HCT116 (cell line): ENCODE data around the gene NPW. TPM values are rescaled to one million over a fixed set of nuclear protein-coding genes. Genes with fewer than 3 reads are reported as not detected.
A peak's percentile ranks its signal among the peaks of the same experiment; 100 is the strongest.

Source experiments
- ATAC-seq: fragments of 200-7000 bp; cut with Tn5 transposase; 2 replicates; pipeline ENCODE4 v1.9.1; 2020; ENCODE audit warnings: mild to moderate bottlenecking, moderate library complexity
- BruUV-seq: library from RNA; stranded (reverse); fragments of 400-500 nt; replicated peaks from 2 replicates; lab custom pipeline; 2021; lab: Mats Ljungman, UMichigan
- CTCF ChIA-PET: fragments of 300-600 bp; sonication (Branson Sonifier 250); formaldehyde crosslinking; loops from one replicate; lab custom pipeline; 2021; ENCODE audit warnings: antibody characterized with exemption; lab: Charles Lee
- POLR2A ChIA-PET: fragments of 300-600, 350-600 bp; sonication (Branson Sonifier 250); formaldehyde crosslinking; loops from one replicate; lab custom pipeline; 2021; ENCODE audit warnings: antibody characterized with exemption; lab: Charles Lee
- RAD21 ChIA-PET, 2 experiments: fragments of 300-600 bp; sonication (Branson Sonifier 250); formaldehyde crosslinking; loops; one replicate each; lab custom pipeline; 2023; ENCODE audit warnings: low total read pairs in 2 of 2; ENCODE audit not compliant: uncharacterized antibody in 2 of 2, unreplicated experiment in 2 of 2, low non-redundant PET in 1 of 2; lab: Charles Lee
- DNase-seq: peaks from one replicate; pipeline ENCODE4 v3.0.0-alpha.2; 2010; ENCODE audit warnings: low read depth, low spot score
- H2AFZ ChIP-seq: fragments of 200-600 bp; shearing (Covaris generic), sonication (generic); 2 replicates; pipeline ENCODE4 v1.6.1; 2017; ENCODE audit warnings: low read depth, mixed run types, mixed read lengths, antibody characterized with exemption, low read length; ENCODE audit not compliant: poor library complexity, severe bottlenecking
- H3K27ac ChIP-seq: 2 replicates; pipeline ENCODE4 v1.5.1; 2012; ENCODE audit warnings: low read depth, low read length
- H3K27me3 ChIP-seq: fragments of 200-600 bp; sonication (generic); 2 replicates; pipeline ENCODE4 v1.6.1; 2016; ENCODE audit warnings: mixed run types, low read length, mixed read lengths; ENCODE audit not compliant: insufficient read depth
- H3K36me3 ChIP-seq, 2 experiments: fragments of 200-500 bp in 1 of 2; fragments of 200-600 bp in 1 of 2; sonication (Bioruptor generic) in 1 of 2; sonication (generic) in 1 of 2; 2 replicates each; pipeline versions ENCODE4 v1.5.1 to v1.6.1; 2014 to 2016; ENCODE audit warnings: low read length in 2 of 2, inconsistent platforms in 1 of 2, mixed read lengths in 1 of 2, mixed run types in 1 of 2; ENCODE audit not compliant: insufficient read depth in 2 of 2, control insufficient read depth in 1 of 2
- H3K4me1 ChIP-seq, 2 experiments: fragments of 200-600 bp in 1 of 2; sonication (generic) in 1 of 2; 2 replicates each; pipeline versions ENCODE4 v1.5.1 to v1.6.1; 2012 to 2017; ENCODE audit warnings: low read length in 2 of 2, inconsistent platforms in 1 of 2, mild to moderate bottlenecking in 1 of 2, mixed read lengths in 1 of 2, mixed run types in 1 of 2, moderate library complexity in 1 of 2; ENCODE audit not compliant: insufficient read depth in 2 of 2, control insufficient read depth in 1 of 2
- H3K4me2 ChIP-seq: fragments of 200-600 bp; sonication (generic); 2 replicates; pipeline ENCODE4 v1.6.1; 2017; ENCODE audit warnings: mixed run types, low read length, mixed read lengths
- H3K4me3 ChIP-seq, 2 experiments: fragments of 200-600 bp in 1 of 2; sonication (generic) in 1 of 2; replicated peaks in 1 of 2; 2 replicates each; pipeline ENCODE4 v1.5.1; 2011 to 2016; ENCODE audit warnings: low read length in 2 of 2, control low read depth in 1 of 2, low read depth in 1 of 2, mild to moderate bottlenecking in 1 of 2, mixed read lengths in 1 of 2, mixed run types in 1 of 2
- H3K79me2 ChIP-seq: fragments of 200-600 bp; sonication (generic); 2 replicates; pipeline ENCODE4 v1.6.1; 2017; ENCODE audit warnings: mild to moderate bottlenecking, mixed run types, low read length, moderate library complexity, mixed read lengths; ENCODE audit not compliant: insufficient read depth
- H3K9ac ChIP-seq: fragments of 200-600 bp; sonication (generic); 2 replicates; pipeline ENCODE4 v1.6.1; 2016; ENCODE audit warnings: low read length, mixed read lengths
- H3K9me2 ChIP-seq: fragments of 200-600 bp; sonication (generic), shearing (Covaris generic); 2 replicates; pipeline ENCODE4 v1.6.1; 2017; ENCODE audit warnings: mixed run types, mild to moderate bottlenecking, moderate library complexity; ENCODE audit not compliant: insufficient read depth
- H3K9me3 ChIP-seq, 2 experiments: fragments of 200-500 bp in 1 of 2; fragments of 200-600 bp in 1 of 2; sonication (Bioruptor generic) in 1 of 2; sonication (generic) in 1 of 2; 2 replicates each; pipeline ENCODE4 v1.6.1; 2014 to 2017; ENCODE audit warnings: low read length in 2 of 2, mixed read lengths in 2 of 2, inconsistent platforms in 1 of 2, low read depth in 1 of 2, mild to moderate bottlenecking in 1 of 2, mixed run types in 1 of 2, moderate library complexity in 1 of 2; ENCODE audit not compliant: control insufficient read depth in 1 of 2, insufficient read depth in 1 of 2
- H4K20me1 ChIP-seq: fragments of 200-600 bp; sonication (generic), shearing (Covaris generic); 2 replicates; pipeline ENCODE4 v1.6.1; 2017; ENCODE audit warnings: mixed run types, mild to moderate bottlenecking, moderate library complexity; ENCODE audit not compliant: insufficient read depth
- CBX3 ChIP-seq: IDR thresholded peaks from 2 replicates; pipeline ENCODE4 v1.6.1; 2012; ENCODE audit warnings: low read depth
- CEBPB ChIP-seq: IDR thresholded peaks from 2 replicates; pipeline ENCODE4 v1.6.1; 2012; ENCODE audit warnings: low read depth
- CTCF ChIP-seq, 3 experiments: fragments of 200-600 bp in 1 of 3; sonication (generic) in 1 of 3; IDR thresholded peaks in 2 of 3; conservative IDR thresholded peaks in 1 of 3; 2 replicates each; pipeline ENCODE4 v1.5.1; 2012 to 2017; ENCODE audit warnings: low read depth in 2 of 3, low read length in 2 of 3, antibody characterized with exemption in 1 of 3, borderline replicate concordance in 1 of 3, control low read depth in 1 of 3, mild to moderate bottlenecking in 1 of 3, mixed read lengths in 1 of 3, mixed run types in 1 of 3, moderate library complexity in 1 of 3; ENCODE audit not compliant: insufficient read depth in 1 of 3
- EZH2phosphoT487 ChIP-seq: fragments of 200-600 bp; IDR thresholded peaks from 2 replicates; pipeline ENCODE4 v1.6.1; 2018; ENCODE audit warnings: antibody characterized with exemption, borderline replicate concordance
- JUND ChIP-seq: IDR thresholded peaks from 2 replicates; pipeline ENCODE4 v1.6.1; 2012
- POLR2A ChIP-seq: IDR thresholded peaks from 2 replicates; pipeline ENCODE4 v1.7.0; 2011; ENCODE audit warnings: borderline replicate concordance; ENCODE audit not compliant: insufficient read depth, insufficient read length; ENCODE audit errors: extremely low read depth
- RAD21 ChIP-seq: IDR thresholded peaks from 2 replicates; pipeline ENCODE4 v1.6.1; 2012; ENCODE audit warnings: low read depth, mild to moderate bottlenecking
- SIN3A ChIP-seq: IDR thresholded peaks from 2 replicates; pipeline ENCODE4 v1.6.1; 2012; ENCODE audit warnings: low read depth
- SP1 ChIP-seq: IDR thresholded peaks from 2 replicates; pipeline ENCODE4 v1.6.1; 2012; ENCODE audit warnings: low read depth
- SRF ChIP-seq: IDR thresholded peaks from 2 replicates; pipeline ENCODE4 v1.6.1; 2012; ENCODE audit warnings: low read depth
- TCF7L2 ChIP-seq: IDR thresholded peaks from 2 replicates; pipeline ENCODE4 v1.7.0; 2011; ENCODE audit warnings: borderline replicate concordance, inconsistent platforms; ENCODE audit not compliant: insufficient read depth, insufficient read length; ENCODE audit errors: extremely low read depth
- YY1 ChIP-seq: IDR thresholded peaks from 2 replicates; pipeline ENCODE4 v1.6.1; 2011; ENCODE audit warnings: low read length, low read depth, moderate library complexity, mild to moderate bottlenecking; ENCODE audit not compliant: insufficient replicate concordance; ENCODE audit errors: extremely low read depth
- ZNF274 ChIP-seq: fragments of 200-500 bp; sonication (Bioruptor generic); IDR thresholded peaks from 2 replicates; pipeline ENCODE4 v1.6.1; 2014; ENCODE audit warnings: mild to moderate bottlenecking, low read depth, low read length, inconsistent platforms
- intact Hi-C: fragments of 100-400 bp; cut with micrococcal nuclease; formaldehyde crosslinking; loops from 2 replicates; pipeline ENCODE4 v1.10.0; 2022
- total RNA-seq: library from RNA; stranded (reverse); gene quantifications from one replicate; pipeline ENCODE4 v1.2.1, GENCODE V29; 2021; ENCODE audit not compliant: unreplicated experiment

Gene NPW
- total RNA-seq, 1 experiment from 2014 or later: 226 TPM

GRCh38 chr16:1993731-1994131 is 25.9 kb upstream of the NPW start:
- ChIA-PET POLR2A (interaction anchor here (1.4 kb wide), 1 partner anchor 162 kb away, joined by 5 read pairs; the partner anchor contains the start of gene TRAF7), RAD21 (no interaction called here)
- H3K9ac ChIP-seq: no peak overlapping the region

More at GRCh38 chr16:1993731-1994131, 25.9 kb upstream of the NPW start:
- Histone ChIP-seq H4K20me1 (no peaks in the 10 kb centered on the region), H3K4me1 (peaks cover 11 to 34% of the 10 kb centered on the region in 2 experiments; a peak in 3 of 4 replicates), H3K27ac (0 out of 2 replicates have a peak overlapping the region, but pooled peaks have one; percentile 2), H3K4me3 (no peak overlapping the region), H3K36me3 (peaks cover 2 to 15% of the 10 kb centered on the region in 2 experiments; a peak in 3 of 4 replicates), H2AFZ (no peak overlapping the region), H3K4me2 (no peak overlapping the region), H3K9me2 (no peaks in the 10 kb centered on the region), H3K79me2 (no peaks in the 10 kb centered on the region), H3K9me3 (no peaks in the 10 kb centered on the region), H3K27me3 (no peaks in the 10 kb centered on the region)
- DNase-seq: no peak
- BruUV-seq: no TSS peak
- TF ChIP-seq RAD21 (no peak), ZNF274 (no peak), CEBPB (no peak), YY1 (no peak), POLR2A (no peak), SRF (no peak), CBX3 (no peak), JUND (no peak), TCF7L2 (no peak), EZH2phosphoT487 (no peak), SIN3A (no peak), CTCF (IDR thresholded peaks at IDR 0.05 in 2 of 3, conservative IDR thresholded peaks at IDR 0.05 in 1 of 3; ENCODE audit: borderline replicate concordance in 1 of 3, insufficient read depth in 1 of 3, low read depth in 2 of 3, low read length in 2 of 3) (no peak), SP1 (no peak)
- no peak for ATAC-seq
- CTCF ChIA-PET: no interaction called here
- intact Hi-C loops: no loop called here
